Fibroblast of lung (primary cell): ENCODE results near the gene NFASC. TPM values are rescaled to one million over a fixed set of nuclear protein-coding genes. Genes with fewer than 3 reads are reported as not detected.

Source experiments
- DNase-seq, 2 donors: peaks; one replicate each; pipeline versions ENCODE4 v3.0.0 to v3.0.0-alpha.2; 2010; ENCODE audit warnings: low read depth in 2 of 2
- H2AFZ ChIP-seq: 2 replicates; pipeline ENCODE4 v1.5.1; 2012; ENCODE audit warnings: low read length, control low read depth, inconsistent platforms
- H3K27ac ChIP-seq: 2 replicates; pipeline ENCODE4 v1.5.1; 2011; ENCODE audit warnings: low read length, control low read depth; ENCODE audit not compliant: insufficient read depth
- H3K27me3 ChIP-seq: 2 replicates; pipeline ENCODE4 v1.5.1; 2011; ENCODE audit warnings: mild to moderate bottlenecking, low read length; ENCODE audit not compliant: control insufficient read depth, insufficient read depth
- H3K36me3 ChIP-seq: 2 replicates; pipeline ENCODE4 v1.5.1; 2011; ENCODE audit warnings: low read length; ENCODE audit not compliant: control insufficient read depth, insufficient read depth
- H3K4me1 ChIP-seq: 2 replicates; pipeline ENCODE4 v1.5.1; 2011; ENCODE audit warnings: low read length; ENCODE audit not compliant: control insufficient read depth, insufficient read depth; ENCODE audit errors: extremely low read depth
- H3K4me2 ChIP-seq: 2 replicates; pipeline ENCODE4 v1.5.1; 2011; ENCODE audit warnings: low read length, control low read depth; ENCODE audit not compliant: insufficient read depth; ENCODE audit errors: extremely low read depth
- H3K4me3 ChIP-seq, 4 experiments: fragments of 200-600 bp in 1 of 4; sonication (generic) in 1 of 4; replicated peaks in 1 of 4; 2 replicates each; pipeline ENCODE4 v1.5.1; 2011 to 2016; ENCODE audit warnings: low read length in 4 of 4, low read depth in 3 of 4, mild to moderate bottlenecking in 3 of 4, control low read depth in 2 of 4, inconsistent platforms in 1 of 4, mixed read lengths in 1 of 4; ENCODE audit not compliant: insufficient read depth in 1 of 4; ENCODE audit errors: control extremely low read depth in 1 of 4
- H3K79me2 ChIP-seq: 2 replicates; pipeline ENCODE4 v1.5.1; 2012; ENCODE audit warnings: mild to moderate bottlenecking, low read length, inconsistent platforms; ENCODE audit not compliant: control insufficient read depth, insufficient read depth
- H3K9ac ChIP-seq: 2 replicates; pipeline ENCODE4 v1.5.1; 2011; ENCODE audit warnings: mild to moderate bottlenecking, low read length, control low read depth; ENCODE audit not compliant: insufficient read depth
- H3K9me3 ChIP-seq: 2 replicates; pipeline ENCODE4 v1.5.1; 2012; ENCODE audit warnings: low read depth, low read length; ENCODE audit not compliant: control insufficient read depth, insufficient read depth
- H4K20me1 ChIP-seq: 2 replicates; pipeline ENCODE4 v1.5.1; 2011; ENCODE audit warnings: low read length; ENCODE audit not compliant: control insufficient read depth, insufficient read depth; ENCODE audit errors: extremely low read depth
- EZH2 ChIP-seq: IDR thresholded peaks from 2 replicates; pipeline ENCODE4 v1.5.1; 2012; ENCODE audit warnings: low read length, control low read depth, mild to moderate bottlenecking; ENCODE audit errors: missing control alignments
- polyA plus RNA-seq, 2 donors: library from polyadenylated mRNA; depleted of rRNA in 1 of 2; stranded (reverse) in 1 of 2; unstranded in 1 of 2; fragments of >200 nt; gene quantifications; 2 replicates each; pipeline ENCODE4 v1.2.1, GENCODE V29; 2011 to 2012; ENCODE audit warnings: missing spikeins in 1 of 2
- total RNA-seq: library from RNA; depleted of rRNA; stranded (reverse); fragments of >200 nt; gene quantifications from 2 replicates; pipeline ENCODE4 v1.2.1, GENCODE V29; 2014
- TF ChIP-seq, protein P1 (sequence below), 2 donors: IDR thresholded peaks in 1 of 2; conservative IDR thresholded peaks in 1 of 2; 1 replicate in 1 of 2; 2 replicates in 1 of 2; pipeline ENCODE4 v1.5.1; 2011 to 2012; ENCODE audit warnings: low read length in 2 of 2, control low read depth in 1 of 2, inconsistent platforms in 1 of 2, low read depth in 1 of 2, mild to moderate bottlenecking in 1 of 2

The NFASC gene
- total and polyA plus RNA-seq, 2 donors (not counting 1 experiment from before 2014, with no cell fraction given), result 13.4 to 16.5 TPM

GRCh38 chr1:205064301-205064700, 193.6 kb downstream of the NFASC start:
- H3K4me3 ChIP-seq, result no peak overlapping the region
- H3K27ac ChIP-seq, result no peak overlapping the region

DNA sequence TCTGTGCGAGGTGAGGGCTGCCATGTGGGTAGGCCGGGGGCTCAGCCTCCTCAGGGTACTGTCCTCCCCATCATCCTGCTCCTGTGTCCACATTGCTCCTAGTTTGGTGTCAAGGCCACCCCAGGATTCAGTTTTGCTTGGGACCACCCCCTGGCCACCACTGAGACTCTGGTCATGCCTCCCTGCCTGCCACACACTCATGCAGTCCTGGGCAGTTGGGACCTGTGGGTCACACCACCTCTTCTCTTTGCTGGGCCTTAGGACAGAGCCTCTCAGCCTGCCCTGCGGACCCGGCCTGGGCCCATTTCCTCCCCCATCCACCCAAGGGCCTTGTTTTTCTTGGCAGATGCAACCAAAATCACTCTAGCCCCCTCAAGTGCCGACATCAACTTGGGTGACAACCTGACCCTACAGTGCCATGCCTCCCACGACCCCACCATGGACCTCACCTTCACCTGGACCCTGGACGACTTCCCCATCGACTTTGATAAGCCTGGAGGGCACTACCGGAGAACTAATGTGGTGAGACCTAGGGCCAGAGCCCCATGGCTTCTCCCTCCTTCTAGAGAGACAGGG, 194.2 kb downstream of the NFASC start:
- no peaks in the 10 kb centered on the region for H3K4me1 ChIP-seq

More at GRCh38 chr1:205064301-205064700, 193.6 kb downstream of the NFASC start:
- Histone ChIP-seq H2AFZ (no peak overlapping the region), H3K79me2 (no peaks in the 10 kb centered on the region), H3K4me1 (no peaks in the 10 kb centered on the region), H3K9me3 (no peaks in the 10 kb centered on the region), H3K9ac (no peak overlapping the region), H3K36me3 (no peaks in the 10 kb centered on the region), H3K27me3 (no peaks in the 10 kb centered on the region), H4K20me1 (no peaks in the 10 kb centered on the region), H3K4me2 (no peak overlapping the region)
- no peak for TF ChIP-seq EZH2
- TF ChIP-seq, protein P1, sequence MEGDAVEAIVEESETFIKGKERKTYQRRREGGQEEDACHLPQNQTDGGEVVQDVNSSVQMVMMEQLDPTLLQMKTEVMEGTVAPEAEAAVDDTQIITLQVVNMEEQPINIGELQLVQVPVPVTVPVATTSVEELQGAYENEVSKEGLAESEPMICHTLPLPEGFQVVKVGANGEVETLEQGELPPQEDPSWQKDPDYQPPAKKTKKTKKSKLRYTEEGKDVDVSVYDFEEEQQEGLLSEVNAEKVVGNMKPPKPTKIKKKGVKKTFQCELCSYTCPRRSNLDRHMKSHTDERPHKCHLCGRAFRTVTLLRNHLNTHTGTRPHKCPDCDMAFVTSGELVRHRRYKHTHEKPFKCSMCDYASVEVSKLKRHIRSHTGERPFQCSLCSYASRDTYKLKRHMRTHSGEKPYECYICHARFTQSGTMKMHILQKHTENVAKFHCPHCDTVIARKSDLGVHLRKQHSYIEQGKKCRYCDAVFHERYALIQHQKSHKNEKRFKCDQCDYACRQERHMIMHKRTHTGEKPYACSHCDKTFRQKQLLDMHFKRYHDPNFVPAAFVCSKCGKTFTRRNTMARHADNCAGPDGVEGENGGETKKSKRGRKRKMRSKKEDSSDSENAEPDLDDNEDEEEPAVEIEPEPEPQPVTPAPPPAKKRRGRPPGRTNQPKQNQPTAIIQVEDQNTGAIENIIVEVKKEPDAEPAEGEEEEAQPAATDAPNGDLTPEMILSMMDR (conservative IDR thresholded peaks at IDR 0.05 in 1 of 2, IDR thresholded peaks at IDR 0.05 in 1 of 2; ENCODE audit: low read depth in 1 of 2, low read length in 2 of 2), result no peak
- DNase-seq, result no peak

GRCh38 chr1:205065666-205066065, 195.0 kb downstream of the NFASC start:
- Histone ChIP-seq H3K36me3 (no peaks in the 10 kb centered on the region), H3K4me3 (no peak overlapping the region), H3K27ac (no peak overlapping the region), H3K9ac (no peak overlapping the region), H3K4me2 (no peak overlapping the region), H3K4me1 (no peaks in the 10 kb centered on the region), H3K79me2 (no peaks in the 10 kb centered on the region), H4K20me1 (no peaks in the 10 kb centered on the region), H3K9me3 (no peaks in the 10 kb centered on the region), H3K27me3 (no peaks in the 10 kb centered on the region), H2AFZ (no peak overlapping the region)
- DNase-seq, result no peak
- TF ChIP-seq, protein P1 (conservative IDR thresholded peaks at IDR 0.05 in 1 of 2, IDR thresholded peaks at IDR 0.05 in 1 of 2; ENCODE audit: low read depth in 1 of 2, low read length in 2 of 2), result no peak
- no peak for TF ChIP-seq EZH2

More for the DNA sequence above, 194.2 kb downstream of the NFASC start:
- Histone ChIP-seq H3K36me3 (no peaks in the 10 kb centered on the region), H3K4me2 (no peak overlapping the region), H3K9ac (no peak overlapping the region), H3K9me3 (no peaks in the 10 kb centered on the region), H3K27ac (no peak overlapping the region), H3K79me2 (no peaks in the 10 kb centered on the region), H3K27me3 (no peaks in the 10 kb centered on the region), H2AFZ (no peak overlapping the region), H3K4me3 (no peak overlapping the region), H4K20me1 (no peaks in the 10 kb centered on the region)
- TF ChIP-seq, protein P1 (conservative IDR thresholded peaks at IDR 0.05 in 1 of 2, IDR thresholded peaks at IDR 0.05 in 1 of 2; ENCODE audit: low read depth in 1 of 2, low read length in 2 of 2), result no peak
- TF ChIP-seq EZH2, result no peak
- no peak for DNase-seq
